ENCODE results near the gene ASB6. TPM values are rescaled to one million over a fixed set of nuclear protein-coding genes. Genes with fewer than 3 reads are reported as not detected.
"Not testable (repeated sequence)": the region's sequence is repeated elsewhere in the genome, so short reads cannot be mapped to it uniquely, and the experiment has no call there.

Gene ASB6
- total RNA-seq, 4 donors from 2014 or later = 15.4 to 22.5 (median 17.6) TPM

DNA sequence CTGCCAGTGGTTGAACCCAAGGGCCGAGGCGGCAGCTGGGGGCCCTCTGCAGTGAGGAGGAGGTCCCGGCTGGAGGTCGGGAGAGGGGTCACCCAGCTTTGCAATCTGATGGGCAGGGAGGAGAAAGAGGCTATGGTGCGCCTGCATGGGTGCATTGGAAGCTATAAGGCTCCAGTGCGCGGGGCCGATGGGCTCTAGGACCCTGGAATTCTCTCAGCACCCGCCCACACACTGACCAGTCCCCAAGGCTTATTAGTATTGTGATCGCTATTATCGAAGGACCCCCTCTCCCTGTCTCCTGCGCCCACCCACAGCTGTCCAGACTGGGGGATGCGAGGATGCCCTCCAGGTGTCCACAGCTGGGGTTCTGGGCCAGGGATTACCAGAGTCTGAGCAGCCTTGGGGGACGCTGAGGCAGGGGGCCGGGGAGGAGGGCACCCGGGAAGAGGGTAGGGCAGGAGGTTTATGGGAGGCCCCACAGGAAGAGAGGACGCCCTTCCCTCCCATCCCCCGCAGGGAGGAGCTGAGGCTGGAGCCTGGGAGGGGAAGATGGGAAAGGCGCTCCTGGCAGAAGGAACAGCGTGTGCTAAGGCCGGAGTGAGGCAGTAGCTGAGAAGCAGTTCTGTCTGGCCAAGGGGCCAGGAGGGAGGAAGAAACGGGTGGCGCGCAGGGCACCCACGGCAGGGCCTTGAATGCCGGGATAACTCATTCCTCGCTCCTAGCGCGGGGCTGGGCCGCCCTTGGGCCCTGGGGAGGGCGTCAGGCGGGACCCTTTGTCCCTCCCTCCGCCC lies 45.2 kb downstream of the ASB6 start:
- DNase-seq = no peak
- Histone ChIP-seq H3K36me3 (no peaks in the 10 kb centered on the region), H3K27me3 (peaks cover 0 to 11% (median 0%) of the 10 kb centered on the region in 4 donors), H3K27ac (peak overlapping the region; percentile 71 to 94 (median 91)), H3K4me3 (peak overlapping the region; percentile 25 to 65 (median 50)), H3K9me3 (no peaks in the 10 kb centered on the region), H3K4me1 (peaks cover 15 to 43% (median 26%) of the 10 kb centered on the region in 3 donors)
- peak in 2 of 4 donors; percentile 48 to 54 for TF ChIP-seq POLR2A (IDR thresholded peaks at IDR 0.05)
- TF ChIP-seq, protein P1, sequence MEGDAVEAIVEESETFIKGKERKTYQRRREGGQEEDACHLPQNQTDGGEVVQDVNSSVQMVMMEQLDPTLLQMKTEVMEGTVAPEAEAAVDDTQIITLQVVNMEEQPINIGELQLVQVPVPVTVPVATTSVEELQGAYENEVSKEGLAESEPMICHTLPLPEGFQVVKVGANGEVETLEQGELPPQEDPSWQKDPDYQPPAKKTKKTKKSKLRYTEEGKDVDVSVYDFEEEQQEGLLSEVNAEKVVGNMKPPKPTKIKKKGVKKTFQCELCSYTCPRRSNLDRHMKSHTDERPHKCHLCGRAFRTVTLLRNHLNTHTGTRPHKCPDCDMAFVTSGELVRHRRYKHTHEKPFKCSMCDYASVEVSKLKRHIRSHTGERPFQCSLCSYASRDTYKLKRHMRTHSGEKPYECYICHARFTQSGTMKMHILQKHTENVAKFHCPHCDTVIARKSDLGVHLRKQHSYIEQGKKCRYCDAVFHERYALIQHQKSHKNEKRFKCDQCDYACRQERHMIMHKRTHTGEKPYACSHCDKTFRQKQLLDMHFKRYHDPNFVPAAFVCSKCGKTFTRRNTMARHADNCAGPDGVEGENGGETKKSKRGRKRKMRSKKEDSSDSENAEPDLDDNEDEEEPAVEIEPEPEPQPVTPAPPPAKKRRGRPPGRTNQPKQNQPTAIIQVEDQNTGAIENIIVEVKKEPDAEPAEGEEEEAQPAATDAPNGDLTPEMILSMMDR (IDR thresholded peaks at IDR 0.05) = no peak
- intact Hi-C loops (cut with DNase I) = no loop called here
- 29 to 32% methylated on average over 5 to 19 of the region's 33 CpGs for WGBS, 2 donors

DNA sequence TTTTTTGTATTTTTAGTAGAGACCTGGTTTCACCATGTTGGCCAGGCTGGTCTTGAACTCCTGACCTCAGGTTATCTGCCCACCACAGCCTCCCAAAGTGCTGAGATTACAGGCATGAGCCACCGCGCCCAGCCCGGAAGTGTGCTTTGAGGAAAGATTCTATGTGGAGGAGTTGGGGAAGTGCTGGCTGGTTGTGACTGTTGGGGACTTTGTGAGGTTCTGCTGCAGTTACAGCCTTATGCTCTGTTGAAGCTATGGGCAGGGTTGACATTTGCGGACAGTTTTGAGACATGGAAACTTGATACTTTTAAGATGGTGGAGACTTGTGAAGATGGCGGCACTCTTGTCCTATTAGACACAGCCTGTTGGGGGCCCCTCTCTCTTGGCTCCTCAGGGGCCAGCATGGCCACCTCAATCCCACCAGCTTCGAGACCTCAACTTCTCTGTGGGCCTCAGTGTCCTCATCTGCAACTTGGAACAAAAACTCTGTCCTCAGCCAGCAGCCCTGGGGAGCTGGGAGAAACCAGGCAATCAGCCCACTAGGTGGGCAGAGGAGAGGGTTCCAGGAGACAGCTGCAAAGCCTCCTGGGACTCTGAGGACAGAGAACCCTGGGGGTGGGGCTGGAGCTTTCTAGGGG lies 45.9 kb downstream of the ASB6 start:
- peak overlapping the region; percentile 71 to 94 (median 91) for H3K27ac ChIP-seq
- TF ChIP-seq POLR2A (IDR thresholded peaks at IDR 0.05) = no peak
- TF ChIP-seq, protein P1 (IDR thresholded peaks at IDR 0.05) = no peak
- DNase-seq = no peak
- intact Hi-C loops (cut with DNase I) = no loop called here
- H3K36me3 ChIP-seq = no peaks in the 10 kb centered on the region
- no peak overlapping the region for H3K4me3 ChIP-seq
- H3K4me1 ChIP-seq = peaks cover 15 to 43% (median 26%) of the 10 kb centered on the region in 3 donors
- peaks cover 0 to 11% (median 0%) of the 10 kb centered on the region in 4 donors for H3K27me3 ChIP-seq
- H3K9me3 ChIP-seq = no peaks in the 10 kb centered on the region
- 77 to 100% methylated on average over 2 to 5 of the region's 6 CpGs for WGBS, 2 donors

DNA sequence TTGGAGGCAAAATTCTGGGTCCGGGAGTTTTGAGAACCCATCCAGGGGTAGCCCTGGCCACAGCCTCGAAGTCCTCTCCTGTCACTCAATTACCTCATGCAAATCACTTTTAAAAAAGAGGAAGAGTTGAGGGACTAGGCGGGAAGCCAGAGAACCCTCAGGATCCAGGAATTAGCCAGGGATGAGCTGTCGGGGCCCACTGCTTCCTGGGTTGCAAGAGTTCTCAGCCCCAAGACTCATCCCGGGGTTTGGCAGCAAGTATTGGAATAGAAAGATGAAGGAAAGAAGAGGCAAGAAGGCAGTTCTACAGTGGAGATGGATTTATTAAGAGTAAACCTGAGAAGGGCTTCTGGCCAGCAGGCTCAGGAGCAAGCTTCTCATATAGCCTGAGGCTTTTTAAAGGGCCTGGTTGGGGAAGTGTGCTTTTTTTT lies 46.6 kb downstream of the ASB6 start:
- 27 to 48% methylated on average over 5 of the region's 5 CpGs for WGBS, 2 donors
- Histone ChIP-seq H3K4me3 (no peak overlapping the region), H3K4me1 (peaks cover 15 to 40% (median 26%) of the 10 kb centered on the region in 3 donors), H3K36me3 (no peaks in the 10 kb centered on the region), H3K9me3 (no peaks in the 10 kb centered on the region), H3K27ac (peak overlapping the region in 2 of 4 donors; percentile 18 to 40), H3K27me3 (peaks cover 0 to 11% (median 0%) of the 10 kb centered on the region in 4 donors)
- TF ChIP-seq, protein P1 (IDR thresholded peaks at IDR 0.05) = no peak
- TF ChIP-seq POLR2A (IDR thresholded peaks at IDR 0.05) = no peak
- intact Hi-C loops (cut with DNase I) = no loop called here
- DNase-seq = no peak

DNA sequence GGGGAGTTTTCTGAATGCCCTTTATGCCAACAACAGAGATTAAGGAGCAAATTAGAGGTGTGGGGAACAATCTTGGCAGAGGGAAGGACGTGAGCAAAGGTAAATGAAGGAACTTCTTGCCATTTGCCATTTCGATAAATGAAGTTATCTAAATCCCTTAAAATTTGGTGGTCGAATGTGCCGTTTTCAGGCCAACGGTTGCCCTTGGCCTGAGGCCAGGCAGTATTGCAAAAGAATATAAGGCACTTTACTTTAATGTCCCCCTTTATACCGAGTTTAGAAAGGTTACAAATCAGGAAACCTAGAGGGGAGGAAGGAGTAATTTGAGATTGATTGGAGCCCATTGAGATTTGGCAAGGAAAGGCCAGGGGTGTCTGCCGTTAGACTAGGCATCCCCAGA lies 47.3 kb downstream of the ASB6 start:
- no peak for DNase-seq
- Histone ChIP-seq H3K4me3 (no peak overlapping the region), H3K27me3 (peaks cover 0 to 11% (median 0%) of the 10 kb centered on the region in 4 donors), H3K27ac (peak overlapping the region in 1 of 4 donors; percentile 40), H3K4me1 (peaks cover 15 to 35% (median 26%) of the 10 kb centered on the region in 3 donors), H3K36me3 (no peaks in the 10 kb centered on the region), H3K9me3 (no peaks in the 10 kb centered on the region)
- 53 to 59% methylated on average over 7 of the region's 7 CpGs for WGBS, 2 donors
- intact Hi-C loops (cut with DNase I) = no loop called here
- TF ChIP-seq POLR2A (IDR thresholded peaks at IDR 0.05) = no peak
- TF ChIP-seq, protein P1 (IDR thresholded peaks at IDR 0.05) = no peak

DNA sequence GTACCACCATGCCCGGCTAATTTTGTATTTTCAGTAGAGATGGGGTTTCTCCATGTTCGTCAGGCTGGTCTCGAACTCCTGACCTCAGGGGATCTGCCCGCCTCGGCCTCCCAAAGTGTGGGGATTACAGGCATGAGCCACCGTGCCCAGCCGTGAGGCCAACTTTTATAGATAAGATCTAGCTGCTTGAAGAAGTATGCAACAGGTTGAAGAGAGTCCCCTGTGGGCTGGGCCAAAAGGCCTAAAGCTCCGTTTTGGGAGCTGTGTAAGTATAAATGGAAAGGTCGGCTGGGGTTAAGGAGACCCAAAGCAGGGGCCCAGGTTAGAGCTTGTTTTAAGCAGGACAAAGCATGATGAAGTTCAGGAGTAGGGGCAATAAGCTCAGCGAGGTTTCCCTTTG lies 49.2 kb downstream of the ASB6 start:
- H3K36me3 ChIP-seq; H3K4me3 ChIP-seq; DNase-seq; H3K27ac ChIP-seq; intact Hi-C loops (cut with DNase I); H3K9me3 ChIP-seq: not testable (repeated sequence)
- Histone ChIP-seq H3K4me1 (peaks cover 8 to 27% (median 21%) of the 10 kb centered on the region in 3 donors), H3K27me3 (peaks cover 0 to 10% (median 0%) of the 10 kb centered on the region in 4 donors)
- 79 to 82% methylated on average over 5 to 10 of the region's 10 CpGs for WGBS, 2 donors
